Right ventricle myocardium superior (tissue), 1 donor: Measurements from ENCODE around the gene PROS1. TPM values are rescaled to one million over a fixed set of nuclear protein-coding genes. Genes with fewer than 3 reads are reported as not detected.

Experiments used
- ATAC-seq: fragments of 200-7000 bp; cut with Tn5 transposase; one replicate; pipeline ENCODE4 v1.9.1; 2020; ENCODE audit warnings: mild to moderate bottlenecking; ENCODE audit not compliant: poor library complexity
- DNase-seq: peaks from one replicate; pipeline ENCODE4 v3.0.0-alpha.2; 2020
- intact Hi-C: fragments of 100-400 bp; cut with DNase I; formaldehyde crosslinking; loops from one replicate; pipeline ENCODE4 v1.11.2; 2022
- long read RNA-seq: library from polyadenylated mRNA; unstranded; transcript quantifications from one replicate; pipeline ENCODE4 v2.0.0, GENCODE V29; 2021
- total RNA-seq: library from RNA; stranded (reverse); fragmentation: NEBNext Ultra II Directional; extraction: Animal tissue kit (Norgen Biotek cat#: 25700); gene quantifications from one replicate; pipeline ENCODE4 v1.2.1, GENCODE V29; 2021
- donor health status: DM: no; HTN: yes; CAD: no; lungs with severe emphysema.

PROS1 gene
- total RNA-seq: 19.8 TPM
- long read RNA-seq, transcript PROS1-202 (15 exons, 3,583 nt): major isoform, 97 of 113 reads
- long read RNA-seq, partial matches to known transcripts: 4 of 113 reads
- long read RNA-seq, other reads (novel, unspliced or antisense): 8 of 113 reads

DNA sequence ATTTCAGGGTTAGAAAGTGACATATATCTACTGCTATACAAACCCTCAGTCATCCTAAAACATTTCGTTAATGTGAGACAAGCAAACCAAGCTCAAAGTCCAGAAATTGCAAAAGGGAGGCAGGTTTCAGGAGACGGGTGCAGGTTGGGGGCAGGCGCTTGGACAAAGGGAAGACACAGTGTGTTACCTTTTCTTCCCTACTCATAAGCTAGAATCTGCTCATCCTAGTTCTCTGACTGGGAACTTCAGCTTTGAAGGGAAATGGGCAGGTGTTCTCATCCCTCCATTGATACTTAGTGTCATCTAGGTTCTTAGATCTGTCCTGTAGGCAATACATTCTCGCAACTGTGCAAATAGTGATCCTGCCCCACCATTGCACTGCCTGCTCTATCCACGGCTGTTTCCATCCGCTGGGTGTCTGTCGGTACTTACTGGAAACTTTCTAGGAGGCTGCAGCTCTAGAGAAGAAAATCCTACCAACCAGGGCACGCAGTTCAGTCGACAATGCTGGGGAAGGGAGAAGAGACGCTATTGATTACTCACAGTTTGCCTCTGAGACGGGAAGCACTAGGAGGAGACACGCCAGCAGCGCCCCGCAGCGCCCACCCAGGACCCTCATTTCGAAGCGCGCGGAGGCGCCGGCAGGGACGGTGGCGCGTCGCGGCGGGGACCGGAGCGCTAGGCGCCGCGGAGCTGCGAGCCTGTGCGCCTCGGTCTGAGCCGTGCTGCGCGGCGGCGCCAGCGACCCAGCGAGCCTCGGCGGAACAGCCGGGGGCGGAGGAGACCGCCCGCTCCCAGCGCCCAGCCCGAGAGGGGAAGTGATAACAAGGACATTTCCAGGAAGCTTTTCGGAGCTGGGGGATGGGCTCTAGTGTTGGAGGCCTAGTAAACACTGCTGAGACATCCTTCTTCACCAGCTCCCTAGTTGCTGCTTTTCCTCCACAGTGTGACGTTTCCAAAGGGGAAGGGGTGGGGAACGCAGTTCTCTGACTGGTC is at the start of gene PROS1:
Gene PROS1 (minus strand): TSS at position 766 of the 996 bp plus-strand sequence. CDS start 147 bp downstream, at position 619.
- intact Hi-C loops: no loop called here
- ATAC-seq (peak; percentile 99), DNase-seq (peak; percentile 89)

- DNase-seq (no peak), ATAC-seq (no peak)
- intact Hi-C loops: no loop called here
Observed at GRCh38 chr3:94020293-94020692, 46.6 kb upstream of the PROS1 start.

DNA sequence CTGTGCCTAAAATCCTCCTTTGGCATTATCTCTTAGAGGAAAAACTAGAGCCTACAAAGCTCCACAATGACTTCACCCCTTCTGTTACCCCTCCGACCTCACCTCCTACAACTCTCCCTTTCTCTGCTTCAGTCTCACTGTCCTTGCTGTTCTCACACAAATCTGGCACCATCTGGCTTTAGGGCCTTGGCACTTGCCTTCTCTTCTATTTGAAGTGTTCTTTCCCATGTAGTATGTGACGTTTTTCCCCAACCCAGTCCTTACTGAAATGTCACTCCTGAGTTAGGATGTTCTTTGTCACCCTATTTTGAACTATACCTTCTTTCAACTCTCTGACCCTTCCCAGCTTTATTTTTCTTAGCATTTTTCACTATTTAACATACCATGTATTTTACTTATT is 46.0 kb upstream of the PROS1 start:
- intact Hi-C loops: no loop called here
- ATAC-seq (no peak), DNase-seq (no peak)

- ATAC-seq: no peak
- intact Hi-C loops: no loop called here
- no peak for DNase-seq
Observed at GRCh38 chr3:94015025-94015424, 41.3 kb upstream of the PROS1 start.

- ATAC-seq (no peak), DNase-seq (no peak)
- intact Hi-C loops: no loop called here
Observed at GRCh38 chr3:94012185-94012584, 38.5 kb upstream of the PROS1 start.

- DNase-seq (no peak), ATAC-seq (no peak)
- intact Hi-C loops: no loop called here
Observed at GRCh38 chr3:94011233-94011711, 37.6 kb upstream of the PROS1 start.

- intact Hi-C loops: no loop called here
- DNase-seq (no peak), ATAC-seq (no peak)
Observed at GRCh38 chr3:94009608-94010007, 35.9 kb upstream of the PROS1 start.

- intact Hi-C loops: no loop called here
- DNase-seq (no peak), ATAC-seq (no peak)
Observed at GRCh38 chr3:94008253-94008652, 34.6 kb upstream of the PROS1 start.

- ATAC-seq (peak; percentile 87), DNase-seq (no peak)
- intact Hi-C loops: loop anchor here (5.0 kb wide), 1 partner anchor 58 kb away; the partner anchor contains the start of genes DHFR2 and NSUN3
Observed at GRCh38 chr3:94004301-94004910, 30.7 kb upstream of the PROS1 start.

DNA sequence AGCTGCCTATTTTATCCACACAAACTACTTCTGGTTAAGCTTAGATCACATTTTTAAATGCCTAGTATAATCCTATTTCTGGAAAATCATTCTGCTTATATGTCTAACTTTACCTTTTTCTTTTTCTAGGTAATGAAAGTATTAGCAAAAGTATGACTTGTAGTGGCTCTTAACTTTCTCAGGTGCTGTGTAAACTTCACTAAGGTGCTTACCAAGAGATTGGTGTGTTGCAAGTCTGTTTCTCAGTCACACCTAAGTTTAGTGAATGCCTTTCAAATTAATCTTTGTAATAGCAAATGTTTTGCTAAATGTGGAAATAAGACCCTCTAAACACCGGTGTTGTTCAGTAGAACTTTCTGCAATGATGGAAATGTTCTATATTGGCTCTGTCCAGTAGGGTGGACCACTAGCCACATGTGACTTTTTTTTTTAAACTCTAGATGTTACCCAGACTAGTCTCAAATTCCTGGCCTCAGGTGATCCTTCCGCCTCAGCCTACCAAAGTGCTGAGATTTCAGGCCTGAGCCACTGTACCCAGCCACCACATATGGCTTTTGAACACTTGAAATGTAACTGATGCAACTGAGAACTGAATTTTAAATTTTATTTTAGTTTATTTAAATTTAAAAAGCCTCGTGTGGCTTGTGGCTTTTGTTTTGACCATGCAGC is 28.3 kb upstream of the PROS1 start:
- no peak for DNase-seq
- intact Hi-C loops: loop anchor here (5.0 kb wide), 1 partner anchor 60 kb away; the partner anchor contains the start of genes DHFR2 and NSUN3
- no peak for ATAC-seq

DNA sequence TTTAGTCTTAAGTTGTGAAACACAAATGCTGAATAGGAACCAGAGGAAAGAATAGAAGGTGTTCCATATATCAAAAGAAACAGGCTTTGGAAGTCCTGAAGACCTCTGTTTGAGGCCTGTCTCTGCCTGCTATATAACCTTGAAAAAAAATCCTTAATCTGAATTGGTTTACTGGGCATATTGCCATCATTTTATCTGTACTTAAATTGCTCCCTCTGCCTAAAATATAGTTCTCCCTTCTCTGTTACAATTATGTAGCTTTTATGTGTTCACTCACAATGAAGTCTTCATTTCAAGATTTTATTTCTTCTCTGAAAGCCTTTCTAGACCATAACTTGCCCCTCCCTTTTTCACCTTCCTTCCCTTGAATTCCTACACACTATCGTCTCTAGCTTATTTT is 27.5 kb upstream of the PROS1 start:
- intact Hi-C loops: loop anchor here (5.0 kb wide), 1 partner anchor 61 kb away; the partner anchor contains the start of genes DHFR2 and NSUN3
- DNase-seq (no peak), ATAC-seq (peak; percentile 22)

DNA sequence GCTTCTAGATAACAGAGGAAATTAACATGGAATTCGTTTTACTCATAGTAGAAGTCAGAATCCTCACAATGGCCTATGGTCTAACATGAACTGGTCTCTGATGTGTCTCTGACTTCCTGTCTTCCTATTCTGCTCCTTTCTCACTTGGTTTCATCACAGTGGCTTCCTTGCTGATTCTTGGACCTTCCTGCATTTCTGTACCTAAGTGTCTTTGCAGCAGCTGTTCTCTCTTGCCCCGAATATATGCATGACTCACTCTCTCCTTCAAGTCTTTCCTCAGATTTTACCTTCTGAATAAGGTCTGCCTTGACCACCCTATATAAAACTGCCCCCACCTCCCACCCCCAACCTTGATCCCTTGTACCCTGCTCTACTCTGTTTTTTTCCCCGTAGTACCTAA is 20.4 kb upstream of the PROS1 start:
- DNase-seq (no peak), ATAC-seq (no peak)
- intact Hi-C loops: no loop called here

DNA sequence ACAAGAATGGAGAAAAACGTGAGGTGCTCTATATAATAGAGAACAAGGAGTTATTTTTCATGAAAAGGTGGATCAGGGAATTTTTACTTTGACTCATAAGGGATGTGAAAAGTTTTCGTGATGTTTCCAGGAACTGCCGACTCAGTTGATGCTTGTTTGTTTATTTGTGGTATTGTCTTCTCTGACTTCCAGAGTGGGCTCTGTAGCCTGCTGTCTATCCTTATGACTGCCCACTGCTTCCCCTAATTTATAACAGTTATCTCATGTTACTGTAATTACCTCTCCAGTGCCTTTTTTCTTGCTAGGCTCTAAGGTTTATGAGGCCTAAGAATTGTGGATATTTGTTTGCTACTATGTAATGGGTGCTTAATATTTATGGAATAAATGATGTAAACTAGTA is 18.5 kb upstream of the PROS1 start:
- no peak for ATAC-seq
- intact Hi-C loops: no loop called here
- no peak for DNase-seq

DNA sequence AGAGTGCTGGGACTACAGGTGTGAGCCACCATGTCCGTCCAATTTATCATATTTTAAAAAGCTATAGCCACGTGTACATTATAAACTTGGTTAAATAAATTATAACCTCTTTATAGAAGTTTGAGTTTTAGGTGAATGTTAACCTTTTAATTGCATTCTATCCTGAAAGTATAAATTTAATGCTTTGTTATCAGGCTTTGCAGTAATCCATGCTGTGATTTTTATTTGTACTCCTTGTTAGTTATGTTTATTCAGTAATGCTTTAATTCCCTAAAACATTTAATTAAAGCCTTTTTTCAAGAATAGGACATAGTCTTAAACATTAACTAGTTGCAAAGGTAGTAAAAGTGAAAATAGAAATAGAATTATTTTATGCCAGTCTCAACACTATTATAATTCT is 17.9 kb upstream of the PROS1 start:
- ATAC-seq (no peak), DNase-seq (no peak)
- intact Hi-C loops: no loop called here

GRCh38 chr3:93989241-93989640 is 15.5 kb upstream of the PROS1 start:
- intact Hi-C loops: no loop called here
- no peak for ATAC-seq
- no peak for DNase-seq

GRCh38 chr3:93988764-93989163 is 15.1 kb upstream of the PROS1 start:
- DNase-seq (no peak), ATAC-seq (no peak)
- intact Hi-C loops: no loop called here

DNA sequence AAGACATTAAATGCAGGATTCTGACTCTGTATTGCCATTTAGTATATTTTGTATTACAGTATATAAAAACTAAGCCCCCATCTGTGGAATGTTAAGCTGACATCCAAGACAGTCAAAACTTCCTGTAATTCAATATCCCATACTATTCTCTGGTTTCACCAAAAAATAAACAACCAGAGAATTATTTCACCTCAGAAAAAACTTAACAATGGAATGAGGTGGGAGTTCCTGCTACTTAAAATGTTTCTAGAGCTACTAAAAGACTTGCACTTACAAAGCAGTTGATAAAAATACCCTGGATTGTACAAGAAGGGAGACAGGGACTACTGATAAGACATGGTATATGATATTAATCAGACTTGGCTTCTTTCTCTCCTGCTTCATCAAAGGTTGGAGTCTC is 14.6 kb upstream of the PROS1 start:
- DNase-seq (no peak), ATAC-seq (no peak)
- intact Hi-C loops: no loop called here

DNA sequence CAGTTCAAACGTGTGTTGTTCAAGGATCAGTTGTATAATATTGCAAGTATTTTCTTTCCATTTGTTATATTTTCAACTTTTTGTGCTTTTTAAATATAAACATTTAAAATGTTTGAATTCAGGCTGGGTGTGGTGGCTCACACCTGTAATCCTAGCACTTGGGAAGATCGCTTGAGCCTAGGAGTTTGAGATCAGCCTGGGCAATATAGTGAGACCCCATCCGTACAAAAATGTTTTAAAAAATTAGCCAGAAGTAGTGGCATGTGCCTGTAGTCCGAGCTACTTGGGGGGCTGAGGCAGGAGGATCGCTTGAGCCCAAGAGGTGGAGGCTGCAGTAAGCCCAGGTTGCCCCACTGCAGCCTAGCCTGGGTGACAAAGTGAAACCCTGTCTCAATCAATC is 10.9 kb upstream of the PROS1 start:
- DNase-seq (no peak), ATAC-seq (no peak)
- intact Hi-C loops: no loop called here

GRCh38 chr3:93983408-93983807 is 9.7 kb upstream of the PROS1 start:
- intact Hi-C loops: no loop called here
- ATAC-seq (no peak), DNase-seq (no peak)
